IPS-11a (cell line): Measurements from ENCODE around the gene GTPBP6.
"Not testable (repeated sequence)": the region's sequence is repeated elsewhere in the genome, so short reads cannot be mapped to it uniquely, and the experiment has no call there.

ENCODE experiments used
- H3K4me3 ChIP-seq: one replicate; pipeline ENCODE4 v1.5.1; 2013; ENCODE audit warnings: low read depth, low read length, control low read depth

GTPBP6 gene

DNA sequence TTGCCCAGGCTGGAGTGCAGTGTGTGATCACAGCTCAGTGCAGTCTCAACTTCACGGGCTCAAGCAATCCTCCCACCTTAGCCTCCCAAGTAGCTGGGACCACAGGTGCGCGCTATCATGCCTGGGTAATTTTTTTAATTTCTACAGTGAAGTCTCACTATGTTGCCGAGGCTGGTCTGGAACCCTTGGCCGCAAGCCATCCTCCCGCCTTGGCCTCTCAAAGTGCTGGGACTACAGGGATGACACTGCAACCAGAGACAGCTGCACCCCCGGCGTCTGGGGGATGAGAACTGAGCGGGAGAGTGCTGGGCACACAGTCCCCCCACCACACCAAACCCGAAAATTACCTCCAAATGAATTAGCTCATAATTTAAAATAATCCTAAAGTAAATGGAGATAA lies 33.1 kb upstream of the GTPBP6 start:
- no peak overlapping the region for H3K4me3 ChIP-seq

DNA sequence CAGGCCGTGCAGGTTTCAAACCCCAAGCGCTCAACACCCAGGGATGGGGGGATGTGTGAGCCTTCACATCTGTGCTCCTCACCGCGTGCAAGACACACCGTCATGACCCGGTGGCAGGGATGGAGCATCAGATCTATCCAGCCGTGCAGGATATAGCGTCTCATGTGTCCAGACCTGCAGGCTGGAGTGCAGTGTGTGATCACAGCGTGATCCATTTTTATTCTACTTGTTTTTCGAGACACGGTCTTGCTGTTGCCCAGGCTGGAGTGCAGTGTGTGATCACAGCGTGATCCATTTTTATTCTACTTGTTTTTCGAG lies 32.7 kb upstream of the GTPBP6 start:
- not testable (repeated sequence) for H3K4me3 ChIP-seq

DNA sequence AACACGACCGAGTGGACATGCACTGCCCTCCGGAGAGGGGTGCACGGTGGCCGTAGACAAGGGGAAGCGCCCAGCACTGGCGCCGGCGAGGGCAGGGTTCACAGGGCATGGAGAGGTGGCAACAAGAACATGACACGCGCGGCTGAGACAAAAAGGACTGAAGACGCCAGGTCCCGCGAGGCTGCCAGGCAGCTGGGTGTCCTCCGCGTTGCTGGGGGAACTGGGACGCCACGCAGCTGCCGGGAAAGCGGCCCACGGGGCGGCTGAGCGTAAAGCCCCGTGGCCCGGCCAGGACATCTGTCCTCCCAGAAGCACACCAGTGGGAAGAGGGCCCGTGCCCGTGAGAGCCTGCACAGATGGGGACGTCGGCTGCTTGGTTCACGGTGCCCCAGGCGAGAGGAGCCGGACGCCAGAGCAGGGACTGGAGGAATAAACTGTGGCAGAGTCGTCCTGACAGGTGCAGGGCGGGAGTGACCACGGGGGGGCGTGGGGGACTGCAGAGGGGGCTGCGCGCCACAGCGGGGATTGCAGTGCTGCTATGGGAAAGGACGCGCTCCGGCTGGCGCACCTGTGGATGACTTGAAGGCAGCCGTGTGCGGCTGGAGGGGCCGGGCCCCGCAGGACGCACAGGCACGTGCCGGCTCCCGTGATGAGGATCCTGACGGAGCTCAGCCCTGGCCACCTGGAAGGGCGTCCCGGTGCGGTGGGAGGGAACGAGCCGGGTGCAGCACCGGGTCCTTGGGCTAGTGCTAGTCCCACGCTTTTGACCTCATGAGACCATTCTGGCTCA lies 32.1 kb upstream of the GTPBP6 start:
- no peak overlapping the region for H3K4me3 ChIP-seq

DNA sequence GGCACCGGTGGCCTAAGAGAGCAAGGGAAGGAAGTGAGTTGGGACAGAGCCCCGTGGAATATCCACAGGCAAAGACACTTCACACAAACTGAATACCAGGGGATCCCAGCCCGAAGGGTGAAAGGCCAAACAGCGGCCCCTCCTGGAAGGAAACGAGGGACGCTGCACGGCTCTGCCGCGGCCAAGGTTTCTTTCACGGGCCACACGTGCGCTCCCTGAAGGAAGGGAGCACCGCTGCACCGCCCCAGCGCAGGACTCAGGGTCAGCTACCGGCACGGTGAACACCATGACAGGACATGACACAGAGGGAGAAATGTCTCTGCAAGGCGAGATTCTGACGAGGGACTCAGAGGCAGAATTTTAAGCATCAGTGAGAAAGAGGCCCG lies 31.5 kb upstream of the GTPBP6 start:
- no peak overlapping the region for H3K4me3 ChIP-seq

DNA sequence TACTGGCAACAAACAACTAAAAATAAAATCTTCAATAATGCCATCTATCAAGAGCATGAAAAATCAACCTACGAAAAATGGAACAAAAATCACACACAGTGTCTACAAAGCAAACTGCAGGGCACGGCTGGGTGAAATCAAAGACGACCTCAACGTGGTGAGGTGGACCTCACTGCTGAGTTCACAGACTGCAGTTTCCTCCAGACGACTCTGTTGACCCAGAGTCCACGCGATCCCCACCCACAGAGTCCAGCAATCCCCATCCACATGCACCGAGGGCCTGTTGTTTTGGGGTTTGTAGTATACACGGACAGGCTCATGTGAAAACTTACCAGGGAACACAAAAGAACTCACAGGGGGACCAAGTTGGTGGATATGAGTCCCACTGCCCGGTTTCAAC lies 31.1 kb upstream of the GTPBP6 start:
- H3K4me3 ChIP-seq = no peak overlapping the region

DNA sequence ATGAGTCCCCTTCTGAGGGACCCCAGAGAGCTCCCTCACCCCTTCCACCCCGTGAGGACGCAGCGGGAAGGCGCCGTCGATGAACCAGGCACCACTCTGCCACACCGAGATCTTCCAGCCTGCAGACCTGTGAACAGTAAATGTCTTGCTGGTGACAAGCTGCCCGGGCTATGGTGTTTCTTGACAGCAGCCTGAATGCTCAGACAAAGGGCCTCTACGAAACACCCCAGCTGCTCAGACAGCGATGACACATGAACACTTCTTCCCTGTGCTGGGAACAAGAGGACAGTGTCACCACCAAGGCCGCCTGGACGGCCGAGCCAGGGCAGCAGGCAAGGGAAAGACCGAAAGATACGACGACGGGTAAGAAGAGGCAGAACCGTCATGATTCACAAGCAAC lies 30.6 kb upstream of the GTPBP6 start:
- H3K4me3 ChIP-seq = no peak overlapping the region

DNA sequence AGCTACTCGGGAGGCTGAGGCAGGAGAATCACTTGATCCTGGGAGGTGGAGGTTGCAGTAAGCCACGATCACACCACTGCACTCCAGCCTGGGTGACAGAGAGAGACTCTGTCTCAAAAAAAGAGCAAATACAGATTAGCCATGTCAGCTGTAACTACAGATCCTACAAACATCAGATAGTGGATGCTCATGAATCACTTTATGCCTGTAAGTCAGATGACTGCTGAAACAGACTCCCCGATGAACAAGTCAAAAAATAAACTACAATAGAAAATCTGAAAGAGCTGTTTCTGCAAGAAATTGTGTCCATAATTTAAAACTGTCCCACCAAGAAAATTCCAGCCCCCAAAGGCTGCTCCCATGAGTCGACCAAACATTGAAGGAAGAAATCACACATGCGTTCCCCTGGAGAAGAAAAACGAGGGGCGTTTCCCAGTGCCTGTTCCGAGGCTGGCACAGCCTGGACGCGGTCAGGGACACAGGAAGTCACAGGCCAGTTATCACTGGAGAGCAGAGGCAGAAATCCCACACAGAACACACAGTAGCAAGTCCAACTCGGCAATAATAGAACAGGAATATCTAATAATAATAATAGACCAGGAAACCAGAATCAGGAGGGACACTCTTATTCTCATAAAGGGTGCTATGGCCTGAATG lies 30.0 kb upstream of the GTPBP6 start:
- H3K4me3 ChIP-seq = no peak overlapping the region

DNA sequence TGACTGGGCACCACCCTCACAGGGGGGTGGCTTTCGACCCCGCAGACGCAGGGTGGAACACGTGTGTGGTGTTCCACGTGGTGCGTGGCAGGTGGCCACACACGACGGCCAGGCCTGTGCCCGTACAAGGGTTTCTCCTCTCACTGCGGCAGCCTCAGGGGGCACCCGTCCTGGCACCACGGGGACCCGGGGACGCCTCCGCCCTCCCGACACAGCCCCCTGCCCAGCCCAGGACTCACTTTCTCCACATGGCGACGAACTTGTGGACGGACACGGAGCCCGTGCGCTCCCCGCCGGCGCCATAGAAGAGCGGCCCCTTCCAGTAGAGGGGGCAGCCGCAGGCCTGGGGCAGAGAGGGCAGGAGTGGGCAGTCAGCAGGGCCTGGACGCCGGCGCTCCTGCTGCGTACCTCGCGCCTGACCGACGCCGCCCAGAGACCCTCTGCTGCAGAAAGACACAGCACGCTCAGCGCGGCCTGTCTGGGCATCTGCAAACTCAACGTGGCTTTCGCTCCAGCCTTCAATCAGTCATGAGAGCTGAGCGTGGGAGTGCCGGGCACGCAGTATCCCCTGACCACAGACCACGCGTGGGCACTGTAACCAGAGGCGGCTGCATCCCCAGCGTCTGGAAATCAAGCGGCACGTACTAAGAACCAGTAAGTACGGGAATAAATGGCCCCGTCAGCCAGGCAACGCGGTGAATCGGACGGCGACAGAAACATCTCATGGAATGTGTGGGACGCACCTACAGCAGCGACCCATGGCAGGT lies 28.9 kb upstream of the GTPBP6 start:
- H3K4me3 ChIP-seq = no peak overlapping the region

DNA sequence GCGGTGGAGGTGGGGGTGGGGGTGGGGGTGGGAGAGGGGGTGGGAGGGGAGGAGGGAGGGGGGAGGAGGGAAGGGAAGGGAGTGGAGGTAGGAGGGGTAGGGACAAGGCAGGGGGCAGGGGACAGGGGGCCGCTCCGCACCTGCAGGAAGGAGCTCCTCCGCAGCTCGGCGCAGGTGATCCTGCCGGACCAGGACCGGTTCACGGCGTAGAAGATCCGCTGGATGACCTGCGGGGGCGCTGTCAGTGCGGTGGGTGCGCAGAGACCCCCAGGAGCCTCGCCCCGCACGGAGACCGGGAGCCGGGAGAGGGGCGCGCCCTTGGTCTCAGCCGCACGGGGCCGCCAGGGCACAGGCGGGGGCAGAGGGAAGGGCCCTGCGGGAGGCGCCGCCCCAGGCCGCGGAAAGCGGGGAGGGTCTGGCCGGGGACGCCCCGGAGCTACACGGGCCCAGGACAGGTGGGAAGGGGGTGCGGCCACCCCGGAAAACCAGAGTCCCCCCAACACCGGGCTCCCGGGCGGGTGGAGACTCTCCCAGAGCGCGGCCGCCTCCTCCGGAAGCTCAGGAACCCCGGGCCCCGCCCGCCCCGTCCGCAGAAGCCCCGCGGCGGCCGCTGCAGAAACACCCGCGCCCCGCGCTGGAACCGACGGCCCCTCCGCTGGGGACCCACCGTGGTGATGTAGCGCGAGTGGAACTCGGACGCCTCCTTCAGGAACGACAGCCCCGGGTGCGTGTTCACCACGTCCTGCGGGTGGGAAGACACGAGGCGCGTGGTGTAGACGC lies 27.6 kb upstream of the GTPBP6 start:
- no peak overlapping the region for H3K4me3 ChIP-seq

DNA sequence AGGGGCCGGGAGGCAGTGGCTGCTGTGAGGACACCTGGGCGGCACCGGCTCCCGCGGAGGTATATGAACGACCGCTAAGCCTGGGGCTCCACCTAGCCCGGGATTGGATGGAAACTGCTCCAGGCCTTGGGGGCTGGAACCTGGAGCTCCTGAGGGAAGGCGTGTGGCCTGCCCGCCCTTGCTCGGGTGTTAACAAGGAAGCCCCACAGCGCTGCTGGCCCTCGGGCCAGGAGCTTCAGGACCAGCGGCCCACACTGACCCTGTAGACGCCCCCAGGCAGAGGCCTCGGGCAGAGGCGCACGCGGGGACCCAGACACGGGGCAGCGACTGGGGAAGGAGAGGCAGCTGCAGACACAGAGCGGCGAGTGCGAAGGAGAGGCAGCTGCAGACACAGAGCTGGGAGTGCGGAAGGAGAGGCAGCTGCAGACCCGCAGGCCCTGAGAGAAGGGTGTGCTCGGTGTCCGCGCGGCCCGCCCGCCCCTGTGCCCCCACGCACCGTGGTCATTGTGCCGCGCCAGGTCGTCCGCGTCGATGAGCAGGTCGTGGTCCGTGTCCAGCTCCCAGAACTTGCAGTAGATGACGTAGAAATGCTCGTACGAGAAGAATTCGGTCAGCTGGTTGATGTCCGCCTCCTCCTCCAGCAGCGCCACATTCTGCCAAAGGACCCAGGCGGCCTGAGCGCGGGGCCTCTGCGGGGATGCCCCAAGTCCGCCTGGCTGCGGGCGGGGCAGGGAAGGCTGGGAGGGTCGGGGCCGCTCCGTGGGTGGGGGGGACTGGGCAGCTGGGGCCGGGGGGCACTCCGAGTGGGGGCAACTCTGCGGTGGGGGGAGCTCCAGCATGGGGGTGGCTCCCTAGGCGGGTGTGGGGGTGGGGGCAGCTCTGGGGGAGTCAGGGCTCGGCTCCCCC lies 26.7 kb upstream of the GTPBP6 start:
- no peak overlapping the region for H3K4me3 ChIP-seq

DNA sequence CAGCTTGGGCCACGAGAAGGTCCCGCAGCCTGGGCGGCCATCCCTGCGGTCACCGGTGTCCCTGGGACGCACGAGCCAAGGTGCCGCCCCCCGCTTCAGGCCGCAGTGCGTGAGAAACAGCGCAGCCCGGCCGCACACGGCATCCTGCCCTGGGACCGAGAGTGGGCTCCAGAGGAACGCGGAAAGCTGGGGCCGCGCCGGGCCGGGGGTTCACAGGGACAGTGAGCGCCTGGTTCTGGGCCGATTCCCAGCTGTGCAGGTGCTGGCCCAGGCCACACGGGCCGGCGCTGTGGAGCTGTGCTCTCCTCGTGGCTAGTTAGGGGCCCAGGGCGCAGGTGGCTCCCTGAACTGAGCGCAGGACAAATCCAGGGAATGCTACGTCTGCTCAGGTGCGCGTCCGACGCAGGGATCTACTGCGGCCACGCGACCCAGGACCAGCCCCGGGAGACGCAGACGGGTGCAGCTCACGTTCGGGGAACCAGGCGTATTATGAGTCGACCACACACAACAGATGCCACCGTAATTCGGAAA lies 25.8 kb upstream of the GTPBP6 start:
- H3K4me3 ChIP-seq = no peak overlapping the region

DNA sequence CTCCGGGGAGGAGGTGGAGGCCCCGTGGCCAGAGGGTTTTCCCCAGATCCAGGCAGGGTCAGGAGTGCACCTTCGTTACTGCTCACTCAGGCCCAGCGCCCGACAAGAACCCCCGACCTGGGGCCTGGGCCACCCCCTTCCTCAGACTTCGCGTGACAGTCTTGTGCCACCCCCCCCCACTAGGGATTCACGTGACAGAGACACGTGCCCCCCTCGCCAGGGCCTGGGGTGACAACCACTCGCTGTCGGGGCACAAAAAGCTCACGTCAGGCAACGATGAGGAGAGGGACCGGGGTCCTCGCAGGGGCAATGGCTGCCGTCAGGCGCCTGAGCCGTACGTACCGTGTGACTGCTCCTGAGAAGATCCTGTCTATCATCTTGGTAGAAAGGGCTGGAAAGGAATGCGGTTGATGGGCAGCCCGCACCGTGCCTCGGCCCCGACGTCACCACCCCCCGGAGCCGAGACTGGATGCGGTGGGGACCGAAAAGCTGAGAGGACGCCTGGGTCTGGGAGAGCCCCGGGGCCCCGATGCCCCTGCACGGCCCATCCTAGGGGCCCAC lies 23.0 kb upstream of the GTPBP6 start:
- H3K4me3 ChIP-seq = no peak overlapping the region

DNA sequence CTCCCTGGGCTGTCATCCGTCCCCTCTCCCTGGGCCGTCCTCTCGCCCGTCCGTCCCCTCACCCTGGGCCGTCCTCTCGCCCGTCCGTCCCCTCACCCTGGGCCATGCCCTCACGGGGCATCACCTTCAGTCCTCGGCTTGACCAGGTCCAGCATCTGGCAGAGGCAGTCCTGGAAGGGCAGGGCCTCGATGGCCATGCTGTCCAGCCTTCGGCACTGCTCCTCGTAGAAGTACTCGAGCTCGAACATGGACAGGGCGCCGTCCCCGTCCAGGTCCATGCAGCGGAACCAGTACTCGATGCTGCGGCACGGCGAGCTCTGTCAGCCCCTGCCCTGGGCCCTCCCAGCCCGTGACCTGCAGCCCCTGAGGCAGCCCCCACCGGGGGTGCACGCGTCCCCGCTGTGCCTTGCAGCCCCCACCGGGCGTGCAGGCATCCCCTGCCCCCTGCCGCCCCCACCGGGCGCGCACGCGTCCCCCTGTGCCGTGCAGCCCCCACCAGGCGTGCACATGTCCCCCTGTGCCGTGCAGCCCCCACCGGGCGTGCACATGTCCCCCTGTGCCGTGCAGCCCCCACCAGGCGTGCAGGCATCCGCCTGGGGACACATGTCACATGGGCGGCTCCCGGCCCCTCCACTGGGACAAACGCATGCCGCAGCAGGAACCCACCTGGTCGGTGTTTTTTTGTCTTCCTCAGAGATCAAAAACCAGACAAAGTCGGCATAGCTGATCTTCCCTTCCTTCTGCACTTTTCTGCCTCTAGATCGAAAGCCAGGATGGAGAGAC lies 22.2 kb upstream of the GTPBP6 start:
- H3K4me3 ChIP-seq = no peak overlapping the region

DNA sequence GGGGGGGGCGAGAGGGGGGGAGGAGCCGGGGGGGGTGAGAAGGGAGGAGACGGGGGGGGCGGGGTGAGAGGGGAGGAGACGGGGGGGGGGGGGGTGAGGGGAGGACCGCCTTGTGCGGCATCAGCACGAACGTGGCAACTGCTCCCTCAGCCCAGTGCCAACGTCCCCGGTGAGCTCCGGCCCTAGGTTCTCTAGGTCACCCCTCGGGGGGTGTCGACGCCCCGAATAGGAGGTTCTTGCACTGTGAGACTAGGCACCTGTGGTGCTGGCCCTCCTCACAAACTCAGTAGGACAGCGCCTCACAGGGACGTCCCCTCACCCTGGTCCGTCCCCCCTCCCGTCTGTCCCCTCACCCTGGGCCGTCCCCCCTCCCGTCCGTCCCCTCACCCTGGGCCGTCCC lies 21.5 kb upstream of the GTPBP6 start:
- no peak overlapping the region for H3K4me3 ChIP-seq

DNA sequence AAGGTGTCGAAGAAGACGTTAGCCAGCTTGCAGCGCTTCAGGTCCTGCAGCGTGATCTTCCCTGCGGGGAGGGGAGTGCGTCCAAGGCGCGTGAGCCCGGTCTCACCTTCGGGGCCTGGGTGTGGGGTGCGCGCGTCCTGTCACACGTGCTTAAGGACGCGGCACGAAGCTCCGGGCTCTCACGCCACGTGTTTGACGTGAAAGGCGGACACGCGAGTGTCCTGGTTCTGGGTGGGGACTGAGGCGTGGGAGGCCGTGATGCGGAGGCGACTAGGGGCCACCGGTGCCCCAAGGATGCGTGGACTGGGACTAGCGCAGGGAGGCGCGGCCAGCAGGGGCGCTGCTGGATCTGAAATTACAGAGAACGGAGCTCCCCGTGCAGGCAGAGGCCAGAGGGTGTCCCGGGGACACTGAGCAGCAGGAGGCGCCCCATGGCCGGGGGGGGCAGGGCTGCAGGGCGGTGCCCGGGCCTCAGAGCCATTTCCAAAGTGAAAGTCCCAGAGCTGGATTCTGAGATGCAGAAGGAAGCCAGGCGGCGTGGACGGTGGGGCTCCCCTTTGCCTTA lies 20.3 kb upstream of the GTPBP6 start:
- H3K4me3 ChIP-seq = no peak overlapping the region

DNA sequence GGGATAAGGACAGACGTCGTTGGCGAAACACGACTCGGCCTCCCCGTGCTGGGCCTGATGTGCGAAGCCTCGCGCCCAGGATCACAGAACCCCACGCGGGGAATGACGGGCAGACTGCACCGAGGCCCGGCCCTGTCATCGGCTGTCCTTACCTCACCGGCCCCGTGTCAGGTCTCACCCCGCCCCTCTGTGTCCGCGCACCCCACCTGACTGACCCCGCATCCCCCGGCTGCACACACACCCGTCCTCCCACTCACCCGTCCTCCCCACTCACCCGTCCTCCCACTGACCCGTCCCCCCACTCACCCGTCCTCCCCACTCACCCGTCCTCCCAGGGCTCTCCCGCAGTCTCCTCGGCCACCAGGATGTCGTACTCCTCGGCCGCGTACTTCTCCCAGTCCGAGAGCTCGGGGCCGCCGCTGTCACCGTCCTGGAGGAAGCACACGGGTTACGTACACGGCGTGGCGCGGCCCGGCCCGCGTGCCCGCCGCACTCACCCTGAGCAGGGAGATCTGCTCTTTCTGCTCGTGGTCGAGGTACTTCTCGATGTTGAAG lies 19.8 kb upstream of the GTPBP6 start:
- no peak overlapping the region for H3K4me3 ChIP-seq

DNA sequence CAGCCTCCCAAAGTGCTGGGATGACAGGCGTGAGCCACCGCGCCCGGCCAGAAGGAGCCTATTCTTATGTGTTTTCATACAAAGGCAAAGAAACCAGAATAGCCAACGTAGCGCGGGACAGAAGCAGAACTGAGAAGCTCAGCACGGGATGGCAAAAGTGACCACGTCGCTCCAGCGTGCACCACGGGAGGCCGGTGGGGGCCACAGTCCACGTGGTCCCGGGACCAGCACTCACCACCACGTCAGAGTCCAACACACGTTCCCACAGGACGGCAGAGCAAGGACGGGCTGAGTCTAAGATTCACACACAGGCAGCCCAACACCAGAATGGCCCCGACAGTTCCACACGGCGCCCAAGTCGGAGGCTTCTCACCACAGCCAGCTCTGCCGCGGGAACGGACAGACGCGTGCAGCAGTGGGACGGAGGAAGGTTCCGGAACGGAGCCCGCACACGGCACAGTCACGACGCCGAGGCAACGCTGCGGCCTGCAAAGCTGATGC lies 18.8 kb upstream of the GTPBP6 start:
- no peak overlapping the region for H3K4me3 ChIP-seq

DNA sequence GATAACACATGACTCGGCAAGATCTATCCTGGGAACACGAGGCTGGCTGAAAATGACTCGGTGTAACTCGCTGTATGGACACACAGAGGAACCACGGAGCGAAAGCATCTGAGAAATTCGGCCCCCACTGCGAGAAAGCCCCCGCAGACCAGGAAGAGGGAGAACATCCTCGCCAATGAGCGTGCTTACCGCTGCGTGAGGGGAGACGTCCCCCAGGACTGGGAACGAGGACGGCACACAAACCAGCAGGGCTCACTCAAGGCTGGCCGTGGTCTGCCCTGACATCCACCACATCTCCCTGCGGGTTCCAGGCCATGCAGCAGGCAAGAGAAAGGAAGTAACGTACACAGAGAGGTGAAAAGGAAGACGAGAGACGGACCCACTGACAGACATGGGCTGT lies 17.6 kb upstream of the GTPBP6 start:
- H3K4me3 ChIP-seq = no peak overlapping the region
